BLaER1 (cell line): Measurements from ENCODE around the gene ZSCAN21.

Source experiments
- H3K27ac ChIP-seq: shearing (Covaris generic); formaldehyde crosslinking; 2 replicates; pipeline ENCODE4 v1.8.1; 2022
- H3K27me3 ChIP-seq: shearing (Covaris generic); formaldehyde crosslinking; 2 replicates; pipeline ENCODE4 v1.8.1; 2022
- H3K36me3 ChIP-seq: shearing (Covaris generic); formaldehyde crosslinking; 2 replicates; pipeline ENCODE4 v1.8.1; 2022
- H3K4me1 ChIP-seq: shearing (Covaris generic); formaldehyde crosslinking; 2 replicates; pipeline ENCODE4 v1.8.1; 2022
- H3K4me2 ChIP-seq: shearing (Covaris generic); formaldehyde crosslinking; 2 replicates; pipeline ENCODE4 v1.8.1; 2022
- H3K4me3 ChIP-seq: shearing (Covaris generic); formaldehyde crosslinking; 2 replicates; pipeline ENCODE4 v1.8.1; 2022
- H3K9ac ChIP-seq: shearing (Covaris generic); formaldehyde crosslinking; 2 replicates; pipeline ENCODE4 v1.8.1; 2022
- H3K9me3 ChIP-seq: shearing (Covaris generic); formaldehyde crosslinking; 2 replicates; pipeline ENCODE4 v1.8.1; 2022
- H4K20me1 ChIP-seq: shearing (Covaris generic); formaldehyde crosslinking; 2 replicates; pipeline ENCODE4 v1.8.1; 2022
- Cebpa-rat ChIP-seq: shearing (Covaris generic); IDR thresholded peaks from 2 replicates; pipeline ENCODE4 v1.8.1; 2022

The ZSCAN21 gene

GRCh38 chr7:100071018-100071723 lies 21.6 kb downstream of the ZSCAN21 start:
- no peaks in the 10 kb centered on the region for H3K4me1 ChIP-seq
- H3K4me2 ChIP-seq: no peak overlapping the region
- peaks cover 21% of the 10 kb centered on the region; the same call in 1 of the 2 replicates for H4K20me1 ChIP-seq
- TF ChIP-seq Cebpa-rat: no peak
- no peaks in the 10 kb centered on the region for H3K27me3 ChIP-seq
- H3K36me3 ChIP-seq: peaks cover 100% of the 10 kb centered on the region
- no peak overlapping the region for H3K9ac ChIP-seq
- H3K4me3 ChIP-seq: peak overlapping the region; percentile 50
- peaks cover 71% of the 10 kb centered on the region for H3K9me3 ChIP-seq
- H3K27ac ChIP-seq: no peak overlapping the region

- Histone ChIP-seq H3K27ac (no peak overlapping the region), H3K4me3 (peak overlapping the region; percentile 50), H4K20me1 (peaks cover 29% of the 10 kb centered on the region; the same call in 1 of the 2 replicates), H3K4me2 (no peak overlapping the region), H3K36me3 (peaks cover 100% of the 10 kb centered on the region), H3K4me1 (no peaks in the 10 kb centered on the region), H3K9ac (no peak overlapping the region), H3K27me3 (no peaks in the 10 kb centered on the region), H3K9me3 (peaks cover 84% of the 10 kb centered on the region)
- no peak for TF ChIP-seq Cebpa-rat
These were observed 22.9 kb downstream of the ZSCAN21 start for GRCh38 chr7:100072462-100072861.

- peaks cover 100% of the 10 kb centered on the region for H3K36me3 ChIP-seq
- H3K9me3 ChIP-seq: peaks cover 91% of the 10 kb centered on the region
- H3K4me1 ChIP-seq: peaks cover 11% of the 10 kb centered on the region
- no peak overlapping the region for H3K27ac ChIP-seq
- H3K27me3 ChIP-seq: no peaks in the 10 kb centered on the region
- H3K4me3 ChIP-seq: peak overlapping the region; percentile 34
- TF ChIP-seq Cebpa-rat: no peak
- peaks cover 42% of the 10 kb centered on the region; the same call in 1 of the 2 replicates for H4K20me1 ChIP-seq
- H3K9ac ChIP-seq: no peak overlapping the region
- H3K4me2 ChIP-seq: no peak overlapping the region
These were observed 25.3 kb downstream of the ZSCAN21 start for GRCh38 chr7:100074841-100075240.

- TF ChIP-seq Cebpa-rat: no peak
- peaks cover 85% of the 10 kb centered on the region for H3K9me3 ChIP-seq
- peaks cover 16% of the 10 kb centered on the region for H3K4me1 ChIP-seq
- H3K4me3 ChIP-seq: peak overlapping the region; percentile 34; the same call in 1 of the 2 replicates
- H3K4me2 ChIP-seq: no peak overlapping the region
- peaks cover 48% of the 10 kb centered on the region; the same call in 1 of the 2 replicates for H4K20me1 ChIP-seq
- H3K27ac ChIP-seq: no peak overlapping the region
- peaks cover 99% of the 10 kb centered on the region for H3K36me3 ChIP-seq
- H3K27me3 ChIP-seq: no peaks in the 10 kb centered on the region
- no peak overlapping the region for H3K9ac ChIP-seq
These were observed 25.8 kb downstream of the ZSCAN21 start for GRCh38 chr7:100075418-100075817.

- H3K9ac ChIP-seq: no peak overlapping the region
- peaks cover 21% of the 10 kb centered on the region for H3K4me1 ChIP-seq
- H3K4me3 ChIP-seq: no peak overlapping the region
- TF ChIP-seq Cebpa-rat: no peak
- H3K27me3 ChIP-seq: no peaks in the 10 kb centered on the region
- peaks cover 81% of the 10 kb centered on the region for H3K36me3 ChIP-seq
- peaks cover 48% of the 10 kb centered on the region; the same call in 1 of the 2 replicates for H4K20me1 ChIP-seq
- peaks cover 67% of the 10 kb centered on the region for H3K9me3 ChIP-seq
- no peak overlapping the region for H3K27ac ChIP-seq
- no peak overlapping the region for H3K4me2 ChIP-seq
These were observed 27.6 kb downstream of the ZSCAN21 start for GRCh38 chr7:100077205-100077604.

GRCh38 chr7:100079024-100079560 lies 29.5 kb downstream of the ZSCAN21 start:
- peaks cover 13% of the 10 kb centered on the region for H3K27me3 ChIP-seq
- H3K4me1 ChIP-seq: peaks cover 28% of the 10 kb centered on the region
- H3K4me3 ChIP-seq: no peak overlapping the region
- peaks cover 48% of the 10 kb centered on the region for H3K9me3 ChIP-seq
- peak overlapping the region; percentile 86 for H3K4me2 ChIP-seq
- no peak overlapping the region for H3K27ac ChIP-seq
- peaks cover 62% of the 10 kb centered on the region for H3K36me3 ChIP-seq
- no peak for TF ChIP-seq Cebpa-rat
- no peak overlapping the region for H3K9ac ChIP-seq
- H4K20me1 ChIP-seq: peaks cover 48% of the 10 kb centered on the region; the same call in 1 of the 2 replicates

GRCh38 chr7:100080907-100081534 lies 31.4 kb downstream of the ZSCAN21 start:
- no peak for TF ChIP-seq Cebpa-rat
- peaks cover 29% of the 10 kb centered on the region for H3K9me3 ChIP-seq

GRCh38 chr7:100081535-100082102 lies 32.0 kb downstream of the ZSCAN21 start, which contains the start of gene ZNF3:
ZNF3 (minus strand) TSS chr7:100081723; CDS start chr7:100077357, 4,366 bp downstream.
- Histone ChIP-seq H3K9ac (peak within 1 kb of the TSS; percentile 99), H3K4me3 (peak within 1 kb of the TSS; percentile 93), H3K4me2 (peak within 1 kb of the TSS; percentile 86)

More at GRCh38 chr7:100080907-100081534, 31.4 kb downstream of the ZSCAN21 start:
- Histone ChIP-seq H3K27ac (peak overlapping the region; percentile 99), H3K27me3 (peaks cover 13% of the 10 kb centered on the region), H3K4me3 (peak overlapping the region; percentile 93), H3K36me3 (peaks cover 43% of the 10 kb centered on the region), H3K9ac (peak overlapping the region; percentile 99), H3K4me1 (peaks cover 28% of the 10 kb centered on the region), H4K20me1 (peaks cover 40% of the 10 kb centered on the region; the same call in 1 of the 2 replicates), H3K4me2 (peak overlapping the region; percentile 86)

GRCh38 chr7:100082978-100083377 lies 33.4 kb downstream of the ZSCAN21 start:
- Histone ChIP-seq H3K4me2 (peak overlapping the region; percentile 71), H3K9me3 (peaks cover 10% of the 10 kb centered on the region), H3K4me1 (peaks cover 29% of the 10 kb centered on the region), H3K4me3 (no peak overlapping the region), H3K9ac (no peak overlapping the region), H3K27ac (no peak overlapping the region), H3K36me3 (peaks cover 23% of the 10 kb centered on the region), H4K20me1 (peaks cover 25% of the 10 kb centered on the region; the same call in 1 of the 2 replicates), H3K27me3 (peaks cover 13% of the 10 kb centered on the region)
- no peak for TF ChIP-seq Cebpa-rat

More at GRCh38 chr7:100081535-100082102, 32.0 kb downstream of the ZSCAN21 start, which contains the start of gene ZNF3:
- peaks cover 13% of the 10 kb centered on the region for H3K27me3 ChIP-seq
- peak within 1 kb of the TSS; percentile 99 for H3K27ac ChIP-seq
- H3K36me3 ChIP-seq: peaks cover 37% of the 10 kb centered on the region
- H3K9me3 ChIP-seq: peaks cover 23% of the 10 kb centered on the region
- H3K4me1 ChIP-seq: peaks cover 28% of the 10 kb centered on the region
- H4K20me1 ChIP-seq: peaks cover 38% of the 10 kb centered on the region; the same call in 1 of the 2 replicates
- no peak for TF ChIP-seq Cebpa-rat
